ENCODE results near the gene MYCBPAP. TPM values are rescaled to one million over a fixed set of nuclear protein-coding genes. Genes with fewer than 3 reads are reported as not detected.
"Not testable (repeated sequence)": the region's sequence is repeated elsewhere in the genome, so short reads cannot be mapped to it uniquely, and the experiment has no call there.

MYCBPAP gene
- polyA plus RNA-seq, 1 experiment: 0.17 TPM

DNA sequence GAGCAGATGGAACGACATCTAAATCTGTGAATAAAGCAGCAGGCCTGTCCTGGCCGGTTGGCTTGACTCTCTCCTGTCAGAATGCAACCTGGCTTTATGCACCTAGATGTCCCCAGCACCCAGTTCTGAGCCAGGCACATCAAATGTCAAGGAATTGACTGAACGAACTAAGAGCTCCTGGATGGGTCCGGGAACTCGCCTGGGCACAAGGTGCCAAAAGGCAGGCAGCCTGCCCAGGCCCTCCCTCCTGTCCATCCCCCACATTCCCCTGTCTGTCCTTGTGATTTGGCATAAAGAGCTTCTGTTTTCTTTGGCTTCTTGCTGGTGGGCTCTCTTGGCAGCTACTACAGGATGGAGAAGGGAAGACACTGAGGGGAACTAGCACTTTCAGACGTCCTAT lies 33.7 kb upstream of the MYCBPAP start:
- Histone ChIP-seq H3K4me3 (ENCODE audit: low read depth, low read length) (no peak overlapping the region), H3K9me3 (ENCODE audit: control insufficient read depth, insufficient read depth, low read length) (no peaks in the 10 kb centered on the region; the same call in 1 of the 2 replicates), H3K27ac (ENCODE audit: low read depth, low read length) (no peak overlapping the region), H3K27me3 (ENCODE audit: control insufficient read depth, insufficient read depth, low read length) (peaks cover 3% of the 10 kb centered on the region)
- POLR2A ChIA-PET: no interaction called here
- DNase-seq (ENCODE audit: low read depth, low spot score): no peak
- TF ChIP-seq, protein P1, sequence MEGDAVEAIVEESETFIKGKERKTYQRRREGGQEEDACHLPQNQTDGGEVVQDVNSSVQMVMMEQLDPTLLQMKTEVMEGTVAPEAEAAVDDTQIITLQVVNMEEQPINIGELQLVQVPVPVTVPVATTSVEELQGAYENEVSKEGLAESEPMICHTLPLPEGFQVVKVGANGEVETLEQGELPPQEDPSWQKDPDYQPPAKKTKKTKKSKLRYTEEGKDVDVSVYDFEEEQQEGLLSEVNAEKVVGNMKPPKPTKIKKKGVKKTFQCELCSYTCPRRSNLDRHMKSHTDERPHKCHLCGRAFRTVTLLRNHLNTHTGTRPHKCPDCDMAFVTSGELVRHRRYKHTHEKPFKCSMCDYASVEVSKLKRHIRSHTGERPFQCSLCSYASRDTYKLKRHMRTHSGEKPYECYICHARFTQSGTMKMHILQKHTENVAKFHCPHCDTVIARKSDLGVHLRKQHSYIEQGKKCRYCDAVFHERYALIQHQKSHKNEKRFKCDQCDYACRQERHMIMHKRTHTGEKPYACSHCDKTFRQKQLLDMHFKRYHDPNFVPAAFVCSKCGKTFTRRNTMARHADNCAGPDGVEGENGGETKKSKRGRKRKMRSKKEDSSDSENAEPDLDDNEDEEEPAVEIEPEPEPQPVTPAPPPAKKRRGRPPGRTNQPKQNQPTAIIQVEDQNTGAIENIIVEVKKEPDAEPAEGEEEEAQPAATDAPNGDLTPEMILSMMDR (IDR thresholded peaks at IDR 0.05; ENCODE audit: low read depth, low read length): no peak
- CTCF ChIA-PET: interaction anchor here (1.8 kb wide), 1 partner anchor 77 kb away, joined by 8 read pairs; the partner anchor contains the start of gene LRRC59

DNA sequence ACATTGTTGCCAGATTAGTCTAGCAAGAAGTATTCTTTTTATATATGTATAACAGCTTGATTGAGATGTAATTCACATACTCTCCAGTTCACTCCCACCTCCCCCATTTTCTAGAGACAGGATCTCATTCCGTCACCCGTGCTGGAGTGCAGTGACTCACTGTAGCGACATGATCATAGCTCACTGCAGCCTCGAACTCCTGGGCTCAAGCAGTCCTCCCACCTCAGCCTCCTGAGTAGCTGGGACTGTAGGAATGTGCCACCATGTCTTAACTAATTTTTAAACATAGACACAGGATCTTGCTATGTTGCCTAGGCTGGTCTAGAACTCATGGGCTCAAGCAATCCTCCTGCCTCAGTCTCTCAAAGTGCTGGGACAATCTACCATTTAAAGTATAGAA lies 32.9 kb upstream of the MYCBPAP start:
- CTCF ChIA-PET: interaction anchor here (0.7 to 1.8 kb wide), 2 partner anchors 78 to 313 kb away, joined by 4 to 8 read pairs; partner anchors contain the start of gene LRRC59
- H3K4me3 ChIP-seq (ENCODE audit: low read depth, low read length): no peak overlapping the region

DNA sequence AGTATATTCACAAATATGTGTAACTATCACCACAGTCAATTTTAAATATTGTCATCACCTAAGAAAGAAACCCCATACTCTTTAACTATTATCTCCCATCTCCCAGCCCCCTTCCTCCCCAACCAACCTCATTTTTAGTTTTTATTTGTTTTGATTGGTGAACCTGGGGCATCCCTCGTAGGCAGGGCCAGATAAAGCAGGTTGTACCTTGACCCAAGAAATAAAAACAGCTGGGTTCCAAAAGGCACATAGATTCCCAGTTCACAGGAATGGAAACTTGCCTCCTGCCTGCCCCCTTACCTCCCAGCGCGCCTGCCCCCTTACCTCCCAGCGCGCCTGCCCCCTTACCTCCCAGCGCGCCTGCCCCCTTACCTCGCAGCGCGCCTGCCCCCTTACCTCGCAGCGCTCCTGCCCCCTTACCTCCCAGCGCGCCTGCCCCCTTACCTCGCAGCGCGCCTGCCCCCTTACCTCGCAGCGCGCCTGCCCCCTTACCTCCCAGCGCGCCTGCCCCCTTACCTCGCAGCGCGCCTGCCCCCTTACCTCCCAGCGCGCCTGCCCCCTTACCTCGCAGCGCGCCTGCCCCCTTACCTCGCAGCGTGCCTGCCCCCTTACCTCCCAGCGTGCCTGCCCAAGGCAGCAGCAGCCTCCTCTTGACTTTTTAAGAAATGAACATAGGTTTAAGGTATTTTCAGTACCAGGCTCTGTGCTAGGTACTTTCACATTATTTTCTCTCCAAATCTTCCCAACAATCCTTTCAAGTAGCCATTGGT lies 32.3 kb upstream of the MYCBPAP start:
- H3K27me3 ChIP-seq (ENCODE audit: control insufficient read depth, insufficient read depth, low read length); DNase-seq (ENCODE audit: low read depth, low spot score); H3K4me3 ChIP-seq (ENCODE audit: low read depth, low read length); H3K9me3 ChIP-seq (ENCODE audit: control insufficient read depth, insufficient read depth, low read length); H3K27ac ChIP-seq (ENCODE audit: low read depth, low read length): not testable (repeated sequence)
- ChIA-PET CTCF (interaction anchor here (1.8 kb wide), 1 partner anchor 79 kb away, joined by 8 read pairs; the partner anchor contains the start of gene LRRC59), POLR2A (interaction anchor here (0.6 kb wide), 1 partner anchor 297 kb away, joined by 3 read pairs; no protein-coding TSS in a partner anchor)

More for the DNA sequence above, 32.9 kb upstream of the MYCBPAP start:
- Histone ChIP-seq H3K9me3 (ENCODE audit: control insufficient read depth, insufficient read depth, low read length) (no peaks in the 10 kb centered on the region; the same call in 1 of the 2 replicates), H3K27me3 (ENCODE audit: control insufficient read depth, insufficient read depth, low read length) (no peaks in the 10 kb centered on the region), H3K27ac (ENCODE audit: low read depth, low read length) (no peak overlapping the region)
- DNase-seq (ENCODE audit: low read depth, low spot score): no peak
- TF ChIP-seq, protein P1 (IDR thresholded peaks at IDR 0.05; ENCODE audit: low read depth, low read length): no peak
- POLR2A ChIA-PET: no interaction called here

DNA sequence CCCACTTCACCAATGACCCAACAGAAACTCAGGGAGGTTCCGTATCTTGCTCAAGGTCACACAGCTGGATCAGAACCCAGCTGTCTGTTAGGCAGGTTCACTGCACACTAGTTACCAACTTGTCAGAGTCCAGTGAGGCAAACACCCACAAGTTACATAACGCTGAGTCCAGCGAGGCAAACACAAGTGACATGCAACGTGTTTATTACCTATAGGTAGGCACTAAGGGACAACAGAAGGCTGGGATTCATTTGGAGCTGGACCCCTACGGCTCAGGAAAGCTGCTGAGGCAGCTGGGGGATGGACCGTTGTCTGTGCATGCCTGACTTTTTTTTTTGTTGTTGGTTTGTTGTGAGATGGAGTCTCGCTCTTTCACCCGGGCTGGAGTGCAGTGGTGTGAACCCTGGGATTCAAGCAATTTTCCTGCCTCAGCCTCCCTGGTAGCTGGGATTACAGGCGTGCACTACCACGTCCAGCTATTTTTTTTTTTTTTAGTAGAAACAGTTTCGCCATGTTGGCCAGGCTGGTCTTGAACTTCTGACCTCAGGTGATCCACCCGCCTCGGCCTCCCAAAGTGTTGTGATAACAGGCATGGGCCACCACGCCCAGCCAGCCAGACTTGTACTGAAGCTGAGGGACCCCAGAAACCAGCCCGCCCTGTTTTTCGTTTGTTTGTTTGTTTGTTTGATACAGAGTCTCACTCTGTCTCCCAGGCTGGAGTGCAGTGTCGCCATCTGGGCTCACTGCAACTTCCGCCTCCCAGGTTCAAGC lies 31.5 kb upstream of the MYCBPAP start:
- Histone ChIP-seq H3K4me3 (ENCODE audit: low read depth, low read length) (no peak overlapping the region), H3K9me3 (ENCODE audit: control insufficient read depth, insufficient read depth, low read length) (no peaks in the 10 kb centered on the region; the same call in 1 of the 2 replicates), H3K27ac (ENCODE audit: low read depth, low read length) (no peak overlapping the region), H3K27me3 (ENCODE audit: control insufficient read depth, insufficient read depth, low read length) (no peaks in the 10 kb centered on the region)
- no peak for DNase-seq (ENCODE audit: low read depth, low spot score)
- ChIA-PET POLR2A (interaction anchor here (0.6 to 0.7 kb wide), 2 partner anchors 79 to 296 kb away, joined by 3 read pairs; no protein-coding TSS in a partner anchor), CTCF (interaction anchor here (1.2 kb wide), 1 partner anchor 114 kb away, joined by 5 read pairs; no protein-coding TSS in a partner anchor)
- TF ChIP-seq, protein P1 (IDR thresholded peaks at IDR 0.05; ENCODE audit: low read depth, low read length): no peak

DNA sequence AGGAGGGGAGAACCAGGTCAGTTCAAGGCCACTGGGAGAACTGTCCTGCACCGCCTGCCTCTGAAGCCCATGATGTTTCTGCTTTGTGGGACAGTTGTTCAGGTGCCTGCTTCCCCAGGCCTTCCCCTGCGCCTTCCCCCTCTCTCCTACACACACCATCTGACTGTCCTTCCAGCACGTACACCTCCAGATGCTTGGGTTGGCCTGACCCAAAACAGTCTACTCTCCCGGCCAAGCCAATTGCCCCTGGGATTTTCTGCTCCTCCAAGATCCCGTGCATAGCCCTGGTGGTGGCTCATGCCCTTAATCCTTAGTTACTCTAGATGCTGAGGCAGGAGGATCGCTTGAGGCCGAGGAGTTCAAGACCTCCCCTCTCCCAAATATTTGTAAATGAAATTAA lies 30.3 kb upstream of the MYCBPAP start:
- H3K27me3 ChIP-seq (ENCODE audit: control insufficient read depth, insufficient read depth, low read length): no peaks in the 10 kb centered on the region
- CTCF ChIA-PET: interaction anchor here (0.6 to 2.4 kb wide), 21 partner anchors 10 to 405 kb away, joined by 3 to 28 read pairs (median 6); partner anchors contain the start of gene LRRC59
- TF ChIP-seq, protein P1 (IDR thresholded peaks at IDR 0.05; ENCODE audit: low read depth, low read length): no peak
- no peak for DNase-seq (ENCODE audit: low read depth, low spot score)
- H3K4me3 ChIP-seq (ENCODE audit: low read depth, low read length): peak overlapping the region; percentile 88
- POLR2A ChIA-PET: interaction anchor here (0.6 kb wide), 1 partner anchor 861 kb away, joined by 3 read pairs; no protein-coding TSS in a partner anchor
- peak overlapping the region; percentile 61 for H3K27ac ChIP-seq (ENCODE audit: low read depth, low read length)
- no peaks in the 10 kb centered on the region; the same call in 1 of the 2 replicates for H3K9me3 ChIP-seq (ENCODE audit: control insufficient read depth, insufficient read depth, low read length)
